A673 (cell line): ENCODE results near the gene OMP. TPM values are rescaled to one million over a fixed set of nuclear protein-coding genes. Genes with fewer than 3 reads are reported as not detected.

Experiments
- BruUV-seq: library from RNA; stranded (reverse); fragments of 400-500 nt; replicated peaks from 2 replicates; lab custom pipeline; 2021; lab: Mats Ljungman, UMichigan
- CTCF ChIA-PET: fragments of 300-600 bp; sonication (Branson Sonifier 250); formaldehyde crosslinking; loops from one replicate; lab custom pipeline; 2022; ENCODE audit warnings: antibody characterized with exemption; lab: Charles Lee
- POLR2A ChIA-PET: fragments of 300-600 bp; sonication (Branson Sonifier 250); formaldehyde crosslinking; loops from one replicate; lab custom pipeline; 2022; ENCODE audit warnings: antibody characterized with exemption; ENCODE audit not compliant: low non-redundant PET; lab: Charles Lee
- DNase-seq: peaks from one replicate; pipeline ENCODE4 v3.0.0-alpha.2; 2015; ENCODE audit warnings: low spot score
- H3K27ac ChIP-seq: fragments of 200-600 bp; sonication (generic); 2 replicates; pipeline ENCODE4 v1.5.1; 2016; ENCODE audit warnings: mixed run types, low read depth, mild to moderate bottlenecking, mixed read lengths, antibody characterized with exemption, low read length; ENCODE audit not compliant: poor library complexity, severe bottlenecking
- H3K27me3 ChIP-seq: fragments of 200-600 bp; sonication (generic); replicated peaks from 2 replicates; pipeline ENCODE4 v1.6.1; 2017; ENCODE audit warnings: mixed run types, low read depth, mild to moderate bottlenecking, mixed read lengths, antibody characterized with exemption, low read length; ENCODE audit not compliant: insufficient read depth, poor library complexity
- H3K36me3 ChIP-seq: fragments of 200-600 bp; sonication (generic); 2 replicates; pipeline ENCODE4 v1.6.1; 2016; ENCODE audit warnings: mixed run types, mild to moderate bottlenecking, mixed read lengths, antibody characterized with exemption, low read length; ENCODE audit not compliant: insufficient read depth, poor library complexity, severe bottlenecking
- H3K4me1 ChIP-seq: fragments of 200-600 bp; sonication (generic); 2 replicates; pipeline ENCODE4 v1.6.1; 2017; ENCODE audit warnings: mixed run types, mild to moderate bottlenecking, mixed read lengths, antibody characterized with exemption, low read length; ENCODE audit not compliant: insufficient read depth, poor library complexity, severe bottlenecking
- H3K4me3 ChIP-seq: fragments of 200-600 bp; sonication (generic); 2 replicates; pipeline ENCODE4 v1.5.1; 2016; ENCODE audit warnings: low read depth, mixed run types, mild to moderate bottlenecking, mixed read lengths, low read length; ENCODE audit not compliant: poor library complexity, severe bottlenecking
- H3K9me3 ChIP-seq: fragments of 200-600 bp; sonication (generic); 2 replicates; pipeline ENCODE4 v1.6.1; 2016; ENCODE audit warnings: mixed run types, low read depth, mild to moderate bottlenecking, mixed read lengths, antibody characterized with exemption, low read length; ENCODE audit not compliant: poor library complexity, severe bottlenecking
- CTCF ChIP-seq: fragments of 300-800, 200-600 bp; sonication (generic); conservative IDR thresholded peaks from 2 replicates; pipeline ENCODE4 v1.5.1; 2017; ENCODE audit warnings: low read depth, mild to moderate bottlenecking, antibody characterized with exemption, low read length, moderate library complexity, mixed read lengths
- EZH2 ChIP-seq: fragments of 200-600 bp; sonication (generic); IDR thresholded peaks from 2 replicates; pipeline ENCODE4 v1.6.1; 2017; ENCODE audit warnings: borderline replicate concordance, low read depth, mild to moderate bottlenecking, mixed read lengths, antibody characterized with exemption, low read length; ENCODE audit not compliant: poor library complexity, severe bottlenecking
- intact Hi-C: fragments of 100-400 bp; cut with micrococcal nuclease; formaldehyde crosslinking; loops from one replicate; pipeline ENCODE4 v1.10.0; 2022; ENCODE audit not compliant: unreplicated experiment
- total RNA-seq: library from RNA; stranded (reverse); gene quantifications from 2 replicates; pipeline ENCODE4 v1.2.3, GENCODE V29; 2021

The OMP gene
- total RNA-seq, 1 experiment from 2014 or later = not detected

- POLR2A ChIA-PET = no interaction called here
- Histone ChIP-seq H3K27ac (no peak overlapping the region), H3K4me1 (peaks cover 5% of the 10 kb centered on the region), H3K27me3 (no peaks in the 10 kb centered on the region), H3K9me3 (no peaks in the 10 kb centered on the region), H3K36me3 (no peaks in the 10 kb centered on the region), H3K4me3 (no peak overlapping the region)
- DNase-seq = no peak
- TF ChIP-seq EZH2 = no peak
- no peak for TF ChIP-seq CTCF
- CTCF ChIA-PET = no interaction called here
- no TSS peak for BruUV-seq
- intact Hi-C loops = no loop called here
Measured at GRCh38 chr11:77149716-77150392, 47.2 kb downstream of the OMP start.

GRCh38 chr11:77150836-77151235 lies 48.2 kb downstream of the OMP start:
- H3K27ac ChIP-seq = no peak overlapping the region
- H3K27me3 ChIP-seq = no peaks in the 10 kb centered on the region
- no peak overlapping the region for H3K4me3 ChIP-seq
- H3K36me3 ChIP-seq = no peaks in the 10 kb centered on the region
- no peak for DNase-seq
- no TSS peak for BruUV-seq
- H3K9me3 ChIP-seq = no peaks in the 10 kb centered on the region
- peaks cover 5% of the 10 kb centered on the region for H3K4me1 ChIP-seq
- intact Hi-C loops = no loop called here
- TF ChIP-seq CTCF = no peak
- no peak for TF ChIP-seq EZH2
- ChIA-PET CTCF (no interaction called here), POLR2A (no interaction called here)

GRCh38 chr11:77151804-77152509 lies 49.3 kb downstream of the OMP start:
- Histone ChIP-seq H3K4me3 (no peak overlapping the region), H3K27me3 (no peaks in the 10 kb centered on the region), H3K36me3 (no peaks in the 10 kb centered on the region), H3K4me1 (peaks cover 5% of the 10 kb centered on the region), H3K9me3 (no peaks in the 10 kb centered on the region), H3K27ac (no peak overlapping the region)
- TF ChIP-seq EZH2 = no peak
- TF ChIP-seq CTCF = no peak
- POLR2A ChIA-PET = no interaction called here
- no peak for DNase-seq
- CTCF ChIA-PET = no interaction called here
- intact Hi-C loops = no loop called here
- no TSS peak for BruUV-seq
